ENCODE data around the gene DENND1B. TPM values are rescaled to one million over a fixed set of nuclear protein-coding genes. Genes with fewer than 3 reads are reported as not detected.

DENND1B gene
- polyA plus RNA-seq, 1 experiment: 5.2 TPM

GRCh38 chr1:197466813-197467212 is 308.5 kb downstream of the DENND1B start:
- no peaks in the 10 kb centered on the region for H3K36me3 ChIP-seq (ENCODE audit: control insufficient read depth, insufficient read depth, low read length)
- no peak for DNase-seq (ENCODE audit: low read depth)
- no peak for TF ChIP-seq CTCF (IDR thresholded peaks at IDR 0.05; ENCODE audit: insufficient read depth, low read depth, low read length)
- no peak overlapping the region for H3K4me3 ChIP-seq (ENCODE audit: low read depth, low read length)
- POLR2A ChIA-PET: no interaction called here
- CTCF ChIA-PET: no interaction called here
- no peaks in the 10 kb centered on the region; the same call in 1 of the 2 replicates for H3K27me3 ChIP-seq (ENCODE audit: control insufficient read depth, insufficient read depth, low read length)

- Histone ChIP-seq H3K27me3 (ENCODE audit: control insufficient read depth, insufficient read depth, low read length) (no peaks in the 10 kb centered on the region; the same call in 1 of the 2 replicates), H3K36me3 (ENCODE audit: control insufficient read depth, insufficient read depth, low read length) (no peaks in the 10 kb centered on the region), H3K4me3 (ENCODE audit: low read depth, low read length) (no peak overlapping the region)
- ChIA-PET CTCF (interaction anchor here (0.8 kb wide), 1 partner anchor 11 kb away, joined by 3 read pairs; no protein-coding TSS in a partner anchor), POLR2A (no interaction called here)
- no peak for DNase-seq (ENCODE audit: low read depth)
- TF ChIP-seq CTCF (IDR thresholded peaks at IDR 0.05; ENCODE audit: insufficient read depth, low read depth, low read length): no peak
These were observed 309.6 kb downstream of the DENND1B start for GRCh38 chr1:197465528-197466327.

- Histone ChIP-seq H3K4me3 (ENCODE audit: low read depth, low read length) (no peak overlapping the region), H3K27me3 (ENCODE audit: control insufficient read depth, insufficient read depth, low read length) (no peaks in the 10 kb centered on the region; the same call in 1 of the 2 replicates), H3K36me3 (ENCODE audit: control insufficient read depth, insufficient read depth, low read length) (no peaks in the 10 kb centered on the region)
- POLR2A ChIA-PET: interaction anchor here (0.6 kb wide), 1 partner anchor 1316 kb away, joined by 3 read pairs; no protein-coding TSS in a partner anchor
- DNase-seq (ENCODE audit: low read depth): peak; percentile 82
- TF ChIP-seq CTCF (IDR thresholded peaks at IDR 0.05; ENCODE audit: insufficient read depth, low read depth, low read length): no peak
- CTCF ChIA-PET: no interaction called here
These were observed 311.2 kb downstream of the DENND1B start for GRCh38 chr1:197464044-197464443.

GRCh38 chr1:197463142-197463541 is 312.1 kb downstream of the DENND1B start:
- Histone ChIP-seq H3K4me3 (ENCODE audit: low read depth, low read length) (no peak overlapping the region), H3K36me3 (ENCODE audit: control insufficient read depth, insufficient read depth, low read length) (no peaks in the 10 kb centered on the region), H3K27me3 (ENCODE audit: control insufficient read depth, insufficient read depth, low read length) (no peaks in the 10 kb centered on the region; the same call in 1 of the 2 replicates)
- TF ChIP-seq CTCF (IDR thresholded peaks at IDR 0.05; ENCODE audit: insufficient read depth, low read depth, low read length): no peak
- DNase-seq (ENCODE audit: low read depth): no peak
- POLR2A ChIA-PET: no interaction called here
- CTCF ChIA-PET: no interaction called here

GRCh38 chr1:197462539-197462938 is 312.7 kb downstream of the DENND1B start:
- no peak for DNase-seq (ENCODE audit: low read depth)
- POLR2A ChIA-PET: no interaction called here
- TF ChIP-seq CTCF (IDR thresholded peaks at IDR 0.05; ENCODE audit: insufficient read depth, low read depth, low read length): no peak
- no peaks in the 10 kb centered on the region for H3K36me3 ChIP-seq (ENCODE audit: control insufficient read depth, insufficient read depth, low read length)
- H3K4me3 ChIP-seq (ENCODE audit: low read depth, low read length): no peak overlapping the region
- no peaks in the 10 kb centered on the region; the same call in 1 of the 2 replicates for H3K27me3 ChIP-seq (ENCODE audit: control insufficient read depth, insufficient read depth, low read length)
- CTCF ChIA-PET: no interaction called here

Small RNA genes within 50 kb of the gene (small RNA-seq; reads per million reads assigned to genes)
- not detected for gene RF00019 (ENCODE audit: insufficient read length, low read depth, low replicate concordance)

Other genes starting within 250 kb of the DENND1B start
- gene C1orf53, start 127.2 kb upstream of the DENND1B start, polyA plus RNA-seq (2011; rRNA removed): 9.7 and 13.0 TPM in 2 replicates
- 49.1 and 57.2 TPM in 2 replicates for gene LHX9, start 141.9 kb upstream of the DENND1B start, polyA plus RNA-seq (2011; rRNA removed)

Data from BJ (cell line).